Ishikawa (cell line): ENCODE data around the gene LCN15.

Source experiments
- CEBPB ChIP-seq: IDR thresholded peaks from 2 replicates; pipeline ENCODE4 v1.6.1; 2012
- CREB1 ChIP-seq: IDR thresholded peaks from 2 replicates; pipeline ENCODE4 v1.6.1; 2012; ENCODE audit warnings: low read depth
- EGR1 ChIP-seq: IDR thresholded peaks from 2 replicates; pipeline ENCODE4 v1.6.1; 2012
- EP300 ChIP-seq: IDR thresholded peaks from 2 replicates; pipeline ENCODE4 v1.6.1; 2012; ENCODE audit warnings: borderline replicate concordance
- FOXM1 ChIP-seq: IDR thresholded peaks from 2 replicates; pipeline ENCODE4 v1.6.1; 2012; ENCODE audit warnings: low read depth, borderline replicate concordance
- MAX ChIP-seq: IDR thresholded peaks from 2 replicates; pipeline ENCODE4 v1.6.1; 2012
- NFIC ChIP-seq: IDR thresholded peaks from 2 replicates; pipeline ENCODE4 v1.6.1; 2012
- RAD21 ChIP-seq: IDR thresholded peaks from 2 replicates; pipeline ENCODE4 v1.6.1; 2012; ENCODE audit warnings: low read depth
- REST ChIP-seq: IDR thresholded peaks from 2 replicates; pipeline ENCODE4 v1.6.1; 2012; ENCODE audit warnings: low read depth, mild to moderate bottlenecking
- TAF1 ChIP-seq: IDR thresholded peaks from 2 replicates; pipeline ENCODE4 v1.6.1; 2012; ENCODE audit warnings: low read depth, mild to moderate bottlenecking
- TCF12 ChIP-seq: IDR thresholded peaks from 2 replicates; pipeline ENCODE4 v1.6.1; 2012; ENCODE audit warnings: low read depth
- TEAD4 ChIP-seq: IDR thresholded peaks from 2 replicates; pipeline ENCODE4 v1.6.1; 2012
- USF1 ChIP-seq: IDR thresholded peaks from 2 replicates; pipeline ENCODE4 v1.6.1; 2012
- YY1 ChIP-seq: IDR thresholded peaks from 2 replicates; pipeline ENCODE4 v1.6.1; 2012; ENCODE audit warnings: low read depth
- ZBTB7A ChIP-seq: IDR thresholded peaks from 2 replicates; pipeline ENCODE4 v1.6.1; 2012; ENCODE audit warnings: low read depth

Gene LCN15

GRCh38 chr9:136754626-136755301 lies 9.6 kb downstream of the LCN15 start:
- TF ChIP-seq USF1 (no peak), MAX (no peak), TEAD4 (no peak), TAF1 (no peak), RAD21 (no peak), FOXM1 (no peak), CREB1 (no peak), YY1 (no peak), ZBTB7A (no peak), TCF12 (no peak), REST (no peak), EGR1 (no peak), EP300 (no peak), NFIC (no peak), CEBPB (no peak)

GRCh38 chr9:136754059-136754572 lies 10.2 kb downstream of the LCN15 start:
- TF ChIP-seq YY1: no peak
- TF ChIP-seq CREB1: no peak
- TF ChIP-seq TEAD4: no peak
- TF ChIP-seq TAF1: no peak
- no peak for TF ChIP-seq EGR1
- no peak for TF ChIP-seq USF1
- no peak for TF ChIP-seq REST
- no peak for TF ChIP-seq NFIC
- TF ChIP-seq MAX: no peak
- no peak for TF ChIP-seq EP300
- no peak for TF ChIP-seq ZBTB7A

GRCh38 chr9:136753371-136754058 lies 10.8 kb downstream of the LCN15 start:
- TF ChIP-seq ZBTB7A (no peak), TAF1 (no peak), YY1 (no peak), FOXM1 (no peak), CEBPB (no peak), NFIC (no peak), MAX (no peak), EP300 (no peak), TCF12 (no peak), CREB1 (no peak), USF1 (no peak), RAD21 (no peak), TEAD4 (no peak), REST (no peak), EGR1 (no peak)
